HG02610 (cell line): Measurements from ENCODE around the gene OR1A2.
"Not testable (repeated sequence)": the region's sequence is repeated elsewhere in the genome, so short reads cannot be mapped to it uniquely, and the experiment has no call there.

ENCODE experiments used
- ATAC-seq: cut with Tn5 transposase; IDR thresholded peaks from one replicate; pipeline ENCODE4 v1.9.1; 2021; ENCODE audit warnings: mild to moderate bottlenecking, moderate library complexity; ENCODE audit not compliant: unreplicated experiment

Gene OR1A2, protein sequence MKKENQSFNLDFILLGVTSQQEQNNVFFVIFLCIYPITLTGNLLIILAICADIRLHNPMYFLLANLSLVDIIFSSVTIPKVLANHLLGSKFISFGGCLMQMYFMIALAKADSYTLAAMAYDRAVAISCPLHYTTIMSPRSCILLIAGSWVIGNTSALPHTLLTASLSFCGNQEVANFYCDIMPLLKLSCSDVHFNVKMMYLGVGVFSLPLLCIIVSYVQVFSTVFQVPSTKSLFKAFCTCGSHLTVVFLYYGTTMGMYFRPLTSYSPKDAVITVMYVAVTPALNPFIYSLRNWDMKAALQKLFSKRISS

DNA sequence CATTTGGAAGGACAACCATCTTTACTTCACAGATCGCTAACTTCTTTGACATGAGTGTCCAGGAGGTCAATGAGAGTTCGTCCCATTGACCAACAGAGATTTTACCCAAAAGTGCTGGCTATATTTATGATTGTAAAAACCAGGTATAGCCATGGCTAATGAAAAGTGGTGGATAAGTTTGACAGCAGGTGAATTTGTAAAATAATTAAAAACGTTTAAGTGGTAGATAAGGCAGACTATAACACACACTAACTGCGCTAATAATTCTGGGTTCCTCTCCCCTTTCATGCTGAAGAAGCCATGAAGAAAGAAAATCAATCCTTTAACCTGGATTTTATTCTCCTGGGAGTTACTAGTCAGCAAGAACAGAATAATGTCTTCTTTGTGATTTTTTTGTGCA lies at the start of gene OR1A2:
TSS of gene OR1A2 (plus strand) at position 301 of the 400 bp plus-strand sequence. CDS start at position 301, 0 bp downstream.
- no peak for ATAC-seq

DNA sequence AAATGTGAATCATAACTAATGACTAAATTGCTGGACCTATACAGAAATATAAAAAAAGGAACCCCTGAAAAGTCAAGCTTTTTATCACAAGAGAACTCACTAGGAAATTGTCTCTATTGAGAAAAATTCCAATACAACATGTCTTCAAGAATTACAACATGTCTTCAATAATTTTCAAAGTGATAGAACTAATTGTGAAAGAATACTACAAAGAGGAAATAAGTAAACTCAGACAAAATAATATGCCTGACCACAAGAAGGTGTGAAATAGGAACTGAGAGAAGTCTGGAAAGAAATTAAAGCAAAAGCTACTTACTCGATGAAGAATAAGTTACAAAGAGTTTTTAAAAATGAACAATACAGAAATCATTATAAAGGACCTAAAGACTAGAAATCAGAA lies 40.1 kb upstream of the OR1A2 start:
- no peak for ATAC-seq

DNA sequence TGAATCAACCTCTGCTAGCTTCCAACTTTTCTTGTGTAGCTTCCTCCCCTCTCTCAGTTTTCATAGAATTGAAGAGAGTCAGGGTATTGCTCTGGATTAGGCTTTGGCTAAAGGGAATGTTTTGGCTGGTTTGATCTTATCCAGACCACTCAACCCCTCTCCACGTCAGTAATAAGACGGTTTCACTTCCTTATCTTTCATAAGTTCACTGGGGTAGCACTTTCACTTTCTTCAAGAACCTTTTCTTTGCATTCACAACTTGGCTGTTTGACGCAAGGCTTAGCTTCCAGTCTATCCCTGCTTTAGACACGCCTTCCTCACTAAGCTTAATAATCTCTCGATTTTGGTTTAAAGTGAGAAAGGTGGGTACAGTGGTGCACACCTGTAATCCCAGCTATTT lies 29.7 kb upstream of the OR1A2 start:
- ATAC-seq, result no peak

DNA sequence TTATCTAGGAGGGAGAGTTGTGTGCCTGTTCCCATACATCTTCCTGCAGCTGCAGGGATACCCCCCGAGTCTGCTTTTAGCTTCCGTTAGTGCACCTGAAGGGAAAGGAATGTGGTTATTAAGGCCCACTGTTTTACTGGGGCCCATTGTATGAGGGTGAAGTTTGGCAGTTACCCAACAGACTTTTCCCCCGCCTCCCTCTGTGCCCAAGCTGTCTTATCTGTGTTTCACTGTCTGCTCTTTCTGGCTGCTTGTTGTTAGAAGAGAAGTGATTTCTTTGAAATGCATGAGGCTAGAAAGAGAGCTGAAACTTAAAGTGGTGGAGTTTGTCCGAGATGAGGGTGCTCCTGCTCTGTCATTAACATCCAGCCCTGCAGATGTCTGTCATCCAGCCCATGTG lies 7.4 kb upstream of the OR1A2 start:
- no peak for ATAC-seq

DNA sequence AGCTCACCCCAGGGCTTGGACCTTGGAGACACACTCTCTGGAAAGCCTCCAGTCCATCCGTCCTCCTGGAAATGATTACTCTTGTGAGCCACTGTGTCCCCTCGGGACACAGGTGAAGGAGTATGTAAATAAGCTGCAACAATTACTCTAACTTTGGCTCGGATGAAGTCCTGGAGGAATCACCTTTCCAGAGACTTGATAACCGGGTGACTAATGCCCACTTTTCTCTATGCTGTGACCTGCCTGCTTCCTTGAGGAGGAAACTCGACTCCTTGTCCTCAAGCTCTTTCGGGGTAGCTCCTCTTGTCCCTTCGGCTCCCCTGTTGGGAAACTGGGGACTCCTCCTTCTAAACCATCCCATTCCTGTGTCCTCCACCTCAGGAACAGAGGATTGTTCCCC lies 10.0 kb downstream of the OR1A2 start, which contains the start of gene OR1A1:
TSS of gene OR1A1 (plus strand) at position 301 of the 400 bp plus-strand sequence. CDS start 7,954 bp downstream, outside the sequence.
- no peak for ATAC-seq

DNA sequence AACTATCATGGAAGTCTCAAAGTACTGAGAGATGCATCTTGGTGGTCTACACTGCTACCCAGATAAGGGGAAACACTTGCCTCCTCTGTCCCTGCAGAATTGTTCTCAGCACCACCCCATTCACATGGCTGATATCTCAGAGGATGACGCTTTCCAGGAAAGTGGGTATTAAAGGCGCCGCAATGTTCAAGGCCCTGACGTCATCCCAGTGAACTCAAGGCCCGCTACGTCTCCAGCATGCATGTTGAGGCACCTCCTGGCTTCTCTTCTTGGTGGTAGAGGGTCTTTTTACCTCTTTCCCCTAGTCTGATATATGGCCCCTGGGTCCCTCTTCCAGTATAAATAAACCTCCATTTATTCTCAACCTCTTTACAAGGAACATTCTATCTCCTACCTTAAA lies 11.2 kb downstream of the OR1A2 start:
- no peak for ATAC-seq

DNA sequence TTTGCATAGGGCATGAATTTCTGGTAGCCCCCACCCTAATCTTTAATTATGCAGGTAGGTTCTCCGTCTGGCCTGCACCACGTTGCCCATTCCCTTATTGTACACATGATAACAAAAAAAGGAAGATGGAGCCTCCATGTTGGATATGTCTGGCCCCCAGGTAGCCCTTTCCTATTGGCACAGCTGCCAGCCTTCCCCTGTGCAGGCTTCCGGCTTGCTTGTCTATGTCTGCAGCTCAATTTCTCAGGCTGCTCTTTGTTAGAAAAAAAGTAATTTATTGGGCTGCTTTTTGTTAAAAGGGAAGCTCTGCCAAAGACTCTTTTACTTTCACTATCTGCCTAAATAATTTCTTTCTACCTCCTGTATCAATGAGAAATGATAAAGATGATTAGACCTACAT lies 15.7 kb downstream of the OR1A2 start:
- ATAC-seq, result no peak

DNA sequence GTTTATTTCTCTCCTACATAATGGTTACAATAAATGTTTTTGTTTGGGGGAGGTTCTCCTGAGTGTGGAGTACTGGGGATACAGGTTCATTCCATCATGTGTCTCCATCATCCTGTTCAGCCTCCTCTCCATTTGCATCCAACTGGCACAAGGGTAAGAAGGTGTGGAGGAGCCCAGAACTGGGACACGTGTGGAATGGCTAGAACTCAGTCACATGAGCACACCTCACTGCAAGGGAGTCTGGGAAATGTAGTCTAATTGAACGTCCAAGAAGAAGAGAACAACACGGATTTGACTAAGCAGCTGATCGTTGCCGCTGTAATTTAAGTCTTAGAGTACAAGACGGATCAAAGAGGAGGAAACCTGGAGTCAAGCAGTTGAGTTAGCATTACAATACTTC lies 16.3 kb downstream of the OR1A2 start:
- no peak for ATAC-seq

DNA sequence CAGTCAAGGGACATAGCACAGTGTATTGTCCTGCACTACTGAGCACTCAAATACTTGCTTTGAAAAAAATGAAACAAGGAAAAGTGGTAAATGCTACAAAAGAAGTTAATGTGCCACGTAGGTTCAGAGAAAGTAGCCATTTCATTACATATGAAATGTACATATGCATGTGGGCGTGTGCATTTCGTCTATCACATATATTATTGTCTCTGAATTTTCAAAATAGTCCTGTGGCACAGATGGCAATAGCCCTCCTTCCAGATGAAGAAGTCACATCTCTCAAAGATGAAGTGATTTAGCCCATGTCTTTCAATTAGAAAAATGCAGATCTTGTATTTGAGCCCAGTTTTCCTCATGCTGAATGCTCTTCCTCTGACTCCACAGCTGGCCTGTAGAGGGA lies 22.7 kb downstream of the OR1A2 start:
- ATAC-seq, result not testable (repeated sequence)

DNA sequence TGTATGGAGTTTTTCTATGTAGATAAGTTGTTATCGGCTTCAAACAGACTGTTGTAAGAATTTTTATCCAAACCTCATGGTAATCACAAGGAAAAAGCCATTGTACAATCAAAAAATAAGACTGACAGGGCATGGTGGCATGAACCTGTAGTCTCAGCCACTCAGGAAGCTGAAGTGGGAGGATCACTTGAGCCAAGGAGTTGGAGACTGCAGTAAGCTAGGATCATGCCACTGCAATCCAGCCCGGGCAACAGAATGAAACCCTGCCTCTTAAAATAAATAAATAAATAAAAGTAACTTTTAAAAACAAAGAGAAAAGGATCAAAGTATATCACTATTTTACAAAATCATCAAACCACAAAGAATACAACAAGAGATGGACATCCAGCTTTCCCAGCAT lies 24.5 kb downstream of the OR1A2 start:
- no peak for ATAC-seq

DNA sequence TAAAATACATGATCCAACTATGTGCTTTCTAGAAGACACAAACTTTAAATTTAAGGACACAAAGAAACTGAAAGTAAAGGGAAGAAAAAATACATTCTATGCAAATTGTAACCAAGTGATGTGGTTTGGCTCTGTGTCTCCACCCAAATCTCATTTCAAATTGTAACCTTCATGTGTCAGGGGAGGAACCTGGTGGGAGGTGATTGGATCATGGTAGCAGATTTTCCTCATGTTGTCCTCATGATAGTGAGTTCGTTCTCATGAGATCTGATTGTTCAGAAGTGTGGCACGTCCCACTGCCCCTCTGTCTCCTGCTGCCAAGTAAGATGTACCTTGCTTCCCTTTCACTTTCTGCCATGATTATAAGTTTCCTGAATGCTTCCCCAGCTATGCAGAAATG lies 25.2 kb downstream of the OR1A2 start:
- no peak for ATAC-seq

DNA sequence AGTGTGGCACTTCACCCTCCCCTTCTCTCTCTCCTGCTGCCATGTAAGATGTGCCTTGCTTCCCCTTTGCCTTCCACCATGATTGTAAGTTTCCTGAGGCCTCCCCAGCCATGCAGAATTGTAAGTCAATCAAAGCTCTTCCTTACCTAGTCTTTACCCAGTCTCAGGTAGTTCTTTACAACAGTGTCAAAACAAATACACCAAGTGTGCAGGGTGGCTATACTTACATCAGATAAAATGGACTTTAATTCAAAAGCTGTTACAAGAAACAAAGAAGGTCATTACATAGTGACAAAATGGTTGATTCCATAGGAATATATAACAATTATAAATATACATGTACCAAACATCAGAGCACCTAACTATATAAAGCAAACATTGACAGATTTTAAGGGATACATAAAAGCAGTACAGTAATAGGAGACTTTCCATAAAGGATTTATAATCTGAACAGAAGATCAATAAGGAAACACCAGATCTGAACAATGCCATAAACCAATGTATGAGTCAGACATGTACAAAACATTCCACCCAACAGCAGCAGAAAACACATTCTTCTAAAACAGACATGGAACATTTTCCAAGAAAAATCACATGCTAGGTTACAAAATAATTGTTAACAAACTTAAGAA lies 27.5 kb downstream of the OR1A2 start:
- ATAC-seq, result not testable (repeated sequence)

DNA sequence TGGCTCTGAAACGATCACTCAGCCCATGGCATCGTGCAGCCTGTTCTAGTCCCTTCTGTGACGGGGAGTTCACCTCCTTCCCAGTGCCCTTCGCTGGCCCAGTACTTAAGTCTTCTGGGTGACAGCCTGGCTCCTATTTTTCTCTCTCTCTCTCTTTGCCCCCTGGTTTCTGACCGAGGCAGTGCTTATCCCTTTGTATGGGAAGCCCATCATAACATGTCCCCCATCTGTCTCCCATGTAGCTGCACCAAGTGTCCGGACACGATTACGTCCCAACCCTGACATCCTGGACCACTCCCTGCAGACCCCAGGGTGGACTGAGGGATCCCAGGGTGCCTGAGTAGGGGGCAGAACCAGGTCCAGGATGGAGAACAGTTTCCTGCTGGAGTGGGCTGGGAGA lies 35.0 kb downstream of the OR1A2 start:
- not testable (repeated sequence) for ATAC-seq

DNA sequence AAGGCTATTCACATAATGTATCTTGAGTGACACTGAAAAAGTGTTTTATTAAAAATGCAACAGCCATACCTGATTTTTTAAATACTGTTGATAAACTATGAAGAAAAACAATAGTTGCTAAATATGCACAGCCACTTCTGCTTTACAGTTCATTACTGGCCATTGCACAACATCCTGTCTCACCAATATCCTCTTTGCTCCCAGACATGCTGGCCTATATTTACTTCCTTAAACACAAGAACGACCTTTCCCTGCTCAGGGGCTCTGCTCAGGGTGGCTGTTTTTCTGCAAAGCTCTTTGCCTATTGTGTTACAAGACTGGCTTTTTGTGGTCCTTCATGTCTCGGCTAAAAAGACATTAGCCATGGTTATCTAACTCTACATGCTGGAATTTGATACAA lies 41.4 kb downstream of the OR1A2 start:
- ATAC-seq, result not testable (repeated sequence)

DNA sequence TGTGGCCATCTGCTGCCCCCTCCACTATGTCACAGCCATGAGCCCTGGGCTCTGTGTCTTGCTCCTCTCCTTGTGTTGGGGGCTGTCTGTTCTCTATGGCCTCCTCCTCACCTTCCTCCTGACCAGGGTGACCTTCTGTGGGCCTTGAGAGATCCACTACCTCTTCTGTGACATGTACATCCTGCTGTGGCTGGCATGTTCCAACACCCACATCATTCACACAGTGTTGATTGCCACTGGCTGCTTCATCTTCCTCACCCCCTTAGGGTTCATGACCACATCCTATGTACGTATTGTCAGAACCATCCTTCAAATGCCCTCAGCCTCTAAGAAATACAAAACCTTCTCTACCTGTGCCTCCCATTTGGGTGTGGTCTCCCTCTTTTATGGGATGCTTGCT lies 43.7 kb downstream of the OR1A2 start:
- ATAC-seq, result not testable (repeated sequence)

DNA sequence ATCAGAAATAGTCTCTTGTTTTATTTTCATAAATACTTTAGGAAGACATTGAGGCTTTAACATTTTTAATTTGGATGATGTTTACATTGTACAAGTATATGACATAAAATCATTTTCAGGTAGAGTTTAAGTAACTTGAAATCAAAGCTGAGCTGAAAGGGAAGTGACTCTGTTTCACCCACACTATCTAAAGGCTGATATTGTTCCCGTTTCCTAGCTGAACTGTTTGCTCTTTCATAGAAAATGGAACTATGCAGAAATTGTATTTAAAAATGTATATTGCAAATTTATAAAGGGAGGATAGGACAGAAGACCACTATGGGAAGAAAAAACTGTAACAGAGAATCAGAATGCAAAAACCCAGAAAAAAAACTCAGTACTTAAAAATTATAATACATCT lies 47.5 kb downstream of the OR1A2 start:
- not testable (repeated sequence) for ATAC-seq
